IMR-90 (cell line): ENCODE data around the gene BANF1. TPM values are rescaled to one million over a fixed set of nuclear protein-coding genes. Genes with fewer than 3 reads are reported as not detected.
A peak's percentile ranks its signal among the peaks of the same experiment; 100 is the strongest.

Source experiments
- ATAC-seq: fragments of 200-7000 bp; cut with Tn5 transposase; 2 replicates; pipeline ENCODE4 v1.9.1; 2020; ENCODE audit warnings: low read depth, mild to moderate bottlenecking, moderate library complexity
- BruUV-seq: library from RNA; stranded (reverse); fragments of 400-500 nt; replicated peaks from 2 replicates; lab custom pipeline; 2021; lab: Mats Ljungman, UMichigan
- CTCF ChIA-PET: fragments of 300-600 bp; formaldehyde crosslinking; extraction: SDS; loops from one replicate; lab custom pipeline; 2021; ENCODE audit warnings: antibody characterized with exemption; lab: Yijun Ruan, JAX
- POLR2A ChIA-PET: fragments of 300-600 bp; sonication (Branson Sonifier 250); formaldehyde crosslinking; loops from one replicate; lab custom pipeline; 2022; ENCODE audit warnings: antibody characterized with exemption; ENCODE audit not compliant: unreplicated experiment; lab: Charles Lee
- DNase-seq: peaks from one replicate; pipeline ENCODE4 v3.0.0; 2013
- H2AFZ ChIP-seq: replicated peaks from 2 replicates; pipeline ENCODE3; 2013; ENCODE audit warnings: low read length, mild to moderate bottlenecking; ENCODE audit not compliant: poor library complexity
- H2AK5ac ChIP-seq: 2 replicates; pipeline ENCODE4 v1.6.1; 2013; ENCODE audit warnings: low read depth, low read length, inconsistent platforms
- H2AK9ac ChIP-seq: replicated peaks from 2 replicates; pipeline ENCODE3; 2013; ENCODE audit warnings: mild to moderate bottlenecking, low read depth, low read length, moderate library complexity; ENCODE audit not compliant: poor library complexity
- H2BK120ac ChIP-seq: 2 replicates; pipeline ENCODE4 v1.6.1; 2013; ENCODE audit warnings: low read depth, low read length, inconsistent platforms
- H2BK15ac ChIP-seq: 3 replicates; pipeline ENCODE4 v1.6.1; 2013; ENCODE audit warnings: low read depth, low read length, inconsistent platforms
- H2BK20ac ChIP-seq: 2 replicates; pipeline ENCODE4 v1.6.1; 2013; ENCODE audit warnings: low read depth, mild to moderate bottlenecking, inconsistent platforms, low read length, moderate library complexity
- H2BK5ac ChIP-seq: 2 replicates; pipeline ENCODE4 v1.6.1; 2013; ENCODE audit warnings: mild to moderate bottlenecking, low read depth, low read length, inconsistent platforms; ENCODE audit not compliant: poor library complexity, severe bottlenecking
- H3K14ac ChIP-seq: replicated peaks from 2 replicates; pipeline ENCODE4 v1.6.1; 2013; ENCODE audit warnings: low read depth, low read length, inconsistent platforms
- H3K18ac ChIP-seq: 2 replicates; pipeline ENCODE4 v1.6.1; 2013; ENCODE audit warnings: low read depth, low read length, control low read depth
- H3K23ac ChIP-seq: 2 replicates; pipeline ENCODE4 v1.6.1; 2013; ENCODE audit warnings: low read depth, low read length, inconsistent platforms
- H3K27ac ChIP-seq: 2 replicates; pipeline ENCODE4 v1.5.1; 2013; ENCODE audit warnings: mild to moderate bottlenecking, control low read depth, low read length; ENCODE audit not compliant: insufficient read depth
- H3K27me3 ChIP-seq: 2 replicates; pipeline ENCODE4 v1.6.1; 2013; ENCODE audit warnings: low read length; ENCODE audit not compliant: control insufficient read depth, insufficient read depth
- H3K36me3 ChIP-seq: 2 replicates; pipeline ENCODE4 v1.6.1; 2013; ENCODE audit warnings: low read length, mixed read lengths; ENCODE audit not compliant: control insufficient read depth, insufficient read depth
- H3K4ac ChIP-seq: 2 replicates; pipeline ENCODE4 v1.6.1; 2013; ENCODE audit warnings: low read depth, low read length, inconsistent platforms
- H3K4me1 ChIP-seq: 2 replicates; pipeline ENCODE4 v1.6.1; 2013; ENCODE audit warnings: low read length, mixed read lengths; ENCODE audit not compliant: control insufficient read depth, insufficient read depth
- H3K4me2 ChIP-seq: 2 replicates; pipeline ENCODE4 v1.6.1; 2013; ENCODE audit warnings: low read depth, mild to moderate bottlenecking, control low read depth, low read length, moderate library complexity
- H3K4me3 ChIP-seq: 2 replicates; pipeline ENCODE4 v1.5.1; 2013; ENCODE audit warnings: low read depth, mild to moderate bottlenecking, control low read depth, low read length, moderate library complexity; ENCODE audit not compliant: insufficient read depth
- H3K56ac ChIP-seq: 2 replicates; pipeline ENCODE4 v1.6.1; 2013; ENCODE audit warnings: low read length, inconsistent platforms; ENCODE audit not compliant: insufficient read depth; ENCODE audit errors: extremely low read depth
- H3K79me1 ChIP-seq, 2 experiments: 2 replicates each; pipeline ENCODE4 v1.6.1; 2013; ENCODE audit warnings: low read length in 2 of 2, inconsistent platforms in 1 of 2, low read depth in 1 of 2
- H3K9ac ChIP-seq: 2 replicates; pipeline ENCODE4 v1.6.1; 2013; ENCODE audit warnings: low read depth, low read length, control low read depth
- H3K9me1 ChIP-seq: 2 replicates; pipeline ENCODE4 v1.6.1; 2013; ENCODE audit warnings: low read length, inconsistent platforms; ENCODE audit not compliant: insufficient read depth
- H3K9me3 ChIP-seq: 2 replicates; pipeline ENCODE4 v1.6.1; 2013; ENCODE audit warnings: low read length; ENCODE audit not compliant: control insufficient read depth, insufficient read depth
- H4K20me1 ChIP-seq: 2 replicates; pipeline ENCODE4 v1.6.1; 2013; ENCODE audit warnings: low read length, inconsistent platforms; ENCODE audit not compliant: insufficient read depth
- H4K5ac ChIP-seq: 2 replicates; pipeline ENCODE4 v1.6.1; 2013; ENCODE audit warnings: mild to moderate bottlenecking, low read depth, low read length, control low read depth
- H4K8ac ChIP-seq, 2 experiments: 2 replicates each; pipeline ENCODE4 v1.6.1; 2013; ENCODE audit warnings: low read depth in 2 of 2, low read length in 2 of 2, control low read depth in 1 of 2, inconsistent platforms in 1 of 2
- H4K91ac ChIP-seq: 2 replicates; pipeline ENCODE4 v1.6.1; 2013; ENCODE audit warnings: low read depth, low read length, inconsistent platforms; ENCODE audit not compliant: insufficient read depth
- CHD1 ChIP-seq: IDR thresholded peaks from 2 replicates; pipeline ENCODE4 v1.6.1; 2012; ENCODE audit warnings: low read depth, low read length, improper control_type of control experiment
- MAFK ChIP-seq: IDR thresholded peaks from 2 replicates; pipeline ENCODE4 v1.6.1; 2012; ENCODE audit warnings: low read depth, low read length, improper control_type of control experiment
- SMC3 ChIP-seq: fragments of 150-350 bp; IDR thresholded peaks from 2 replicates; pipeline ENCODE4 v1.6.1; 2016; ENCODE audit warnings: low read depth, mild to moderate bottlenecking, antibody characterized with exemption, low read length, moderate library complexity
- WGBS, 2 experiments: methylation state at CpG; one replicate each; pipeline versions ENCODE4 v1.1.5 to v1.1.7; 2013; ENCODE audit warnings: missing lambda C conversion rate in 2 of 2; ENCODE audit not compliant: insufficient read length in 1 of 2; ENCODE audit errors: extremely low coverage in 2 of 2; 5-methylcytosine and 5-hydroxymethylcytosine counted together
- dilution Hi-C: fragments of 300-500 bp; cut with HindIII; formaldehyde crosslinking; loops from one replicate; pipeline ENCODE4 v1.14.3; 2018; ENCODE audit warnings: low sequenced_read_pairs; ENCODE audit not compliant: unreplicated experiment
- in situ Hi-C: fragments of 300-500 bp; cut with MboI; formaldehyde crosslinking; loops from 3 replicates; pipeline ENCODE4 v1.14.3; 2019; ENCODE audit warnings: low sequenced_read_pairs, inconsistent platforms, mixed read lengths
- intact Hi-C: fragments of 100-400 bp; cut with micrococcal nuclease; formaldehyde crosslinking; loops from 2 replicates; pipeline ENCODE4 v1.10.0; 2022
- polyA plus RNA-seq, 3 experiments: library from polyadenylated mRNA; depleted of rRNA; stranded (reverse); fragments of >200 nt; gene quantifications; 2 replicates each; pipeline ENCODE4 v1.2.3, GENCODE V29; 2012; ENCODE audit warnings: low replicate concordance in 1 of 3
- total RNA-seq: library from RNA; depleted of rRNA; stranded (reverse); fragments of >200 nt; gene quantifications from 2 replicates; pipeline ENCODE4 v1.2.3, GENCODE V29; 2012
- TF ChIP-seq, protein P1 (sequence below): conservative IDR thresholded peaks from 2 replicates; pipeline ENCODE4 v1.5.1; 2012; ENCODE audit warnings: mild to moderate bottlenecking, low read depth, low read length, improper control_type of control experiment
- TF ChIP-seq, protein P2 (sequence below): fragments of 150-350 bp; IDR thresholded peaks from 2 replicates; pipeline ENCODE4 v1.6.1; 2016; ENCODE audit warnings: low read depth, mild to moderate bottlenecking, low read length, moderate library complexity, borderline replicate concordance

The BANF1 gene
- total and polyA plus RNA-seq, 2 of the 4 experiments (the other 2 are of a cell fraction): 36.6 to 242 TPM

DNA sequence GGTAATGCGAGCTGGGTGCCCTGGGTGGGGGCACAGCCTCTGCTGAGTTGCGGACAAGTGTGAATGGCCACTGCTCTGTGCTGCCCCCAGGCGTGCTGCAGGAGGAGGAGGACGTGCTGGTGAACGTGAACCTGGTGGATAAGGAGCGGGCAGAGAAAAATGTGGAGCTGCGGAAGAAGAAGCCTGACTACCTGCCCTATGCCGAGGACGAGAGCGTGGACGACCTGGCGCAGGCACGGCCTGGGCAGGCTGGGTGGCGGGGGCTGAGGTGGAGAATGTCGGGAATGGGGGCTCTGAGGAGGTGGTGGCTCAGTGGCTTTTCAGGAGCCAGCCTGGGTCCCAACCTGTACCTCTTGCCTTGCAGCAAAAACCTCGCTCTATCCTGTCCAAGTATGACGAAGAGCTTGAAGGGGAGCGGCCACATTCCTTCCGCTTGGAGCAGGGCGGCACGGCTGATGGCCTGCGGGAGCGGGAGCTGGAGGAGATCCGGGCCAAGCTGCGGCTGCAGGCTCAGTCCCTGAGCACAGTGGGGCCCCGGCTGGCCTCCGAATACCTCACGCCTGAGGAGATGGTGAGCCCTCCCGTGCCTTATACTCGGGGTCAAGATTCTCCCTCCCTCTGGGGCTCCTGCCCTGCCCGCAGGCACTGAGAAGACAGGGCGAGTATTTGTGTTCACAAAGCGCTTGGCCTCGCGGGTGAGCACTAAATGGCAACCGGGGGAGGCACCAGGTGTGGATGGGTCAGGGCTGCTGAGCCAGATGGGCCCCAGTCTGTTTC is 36.1 kb upstream of the BANF1 start:
- Histone ChIP-seq H4K91ac (no peak overlapping the region), H3K4me1 (peaks cover 8% of the 10 kb centered on the region), H3K18ac (no peak overlapping the region), H3K9me3 (no peaks in the 10 kb centered on the region), H3K4ac (no peak overlapping the region), H3K9me1 (peaks cover 5% of the 10 kb centered on the region; the same call in 1 of the 2 replicates), H3K4me2 (no peak overlapping the region), H3K4me3 (no peak overlapping the region), H3K79me1 (peaks cover 18 to 60% of the 10 kb centered on the region in 2 experiments), H3K9ac (no peak overlapping the region), H3K36me3 (peaks cover 58% of the 10 kb centered on the region), H4K8ac (no peak overlapping the region), H4K20me1 (peaks cover 7% of the 10 kb centered on the region), H2BK5ac (no peak overlapping the region), H3K23ac (no peak overlapping the region), H3K14ac (no peak overlapping the region), H2AK9ac (peak overlapping the region; percentile 23), H4K5ac (no peak overlapping the region), H2BK120ac (no peak overlapping the region), H3K27ac (no peak overlapping the region), H2AFZ (no peak overlapping the region), H2BK15ac (no peak overlapping the region), H2AK5ac (no peak overlapping the region), H2BK20ac (no peak overlapping the region), H3K56ac (no peak overlapping the region), H3K27me3 (no peaks in the 10 kb centered on the region)
- DNase-seq (no peak), ATAC-seq (no peak)
- BruUV-seq: no TSS peak
- in situ Hi-C loops: no loop called here
- TF ChIP-seq, protein P1, sequence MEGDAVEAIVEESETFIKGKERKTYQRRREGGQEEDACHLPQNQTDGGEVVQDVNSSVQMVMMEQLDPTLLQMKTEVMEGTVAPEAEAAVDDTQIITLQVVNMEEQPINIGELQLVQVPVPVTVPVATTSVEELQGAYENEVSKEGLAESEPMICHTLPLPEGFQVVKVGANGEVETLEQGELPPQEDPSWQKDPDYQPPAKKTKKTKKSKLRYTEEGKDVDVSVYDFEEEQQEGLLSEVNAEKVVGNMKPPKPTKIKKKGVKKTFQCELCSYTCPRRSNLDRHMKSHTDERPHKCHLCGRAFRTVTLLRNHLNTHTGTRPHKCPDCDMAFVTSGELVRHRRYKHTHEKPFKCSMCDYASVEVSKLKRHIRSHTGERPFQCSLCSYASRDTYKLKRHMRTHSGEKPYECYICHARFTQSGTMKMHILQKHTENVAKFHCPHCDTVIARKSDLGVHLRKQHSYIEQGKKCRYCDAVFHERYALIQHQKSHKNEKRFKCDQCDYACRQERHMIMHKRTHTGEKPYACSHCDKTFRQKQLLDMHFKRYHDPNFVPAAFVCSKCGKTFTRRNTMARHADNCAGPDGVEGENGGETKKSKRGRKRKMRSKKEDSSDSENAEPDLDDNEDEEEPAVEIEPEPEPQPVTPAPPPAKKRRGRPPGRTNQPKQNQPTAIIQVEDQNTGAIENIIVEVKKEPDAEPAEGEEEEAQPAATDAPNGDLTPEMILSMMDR: no peak
- TF ChIP-seq, protein P2, sequence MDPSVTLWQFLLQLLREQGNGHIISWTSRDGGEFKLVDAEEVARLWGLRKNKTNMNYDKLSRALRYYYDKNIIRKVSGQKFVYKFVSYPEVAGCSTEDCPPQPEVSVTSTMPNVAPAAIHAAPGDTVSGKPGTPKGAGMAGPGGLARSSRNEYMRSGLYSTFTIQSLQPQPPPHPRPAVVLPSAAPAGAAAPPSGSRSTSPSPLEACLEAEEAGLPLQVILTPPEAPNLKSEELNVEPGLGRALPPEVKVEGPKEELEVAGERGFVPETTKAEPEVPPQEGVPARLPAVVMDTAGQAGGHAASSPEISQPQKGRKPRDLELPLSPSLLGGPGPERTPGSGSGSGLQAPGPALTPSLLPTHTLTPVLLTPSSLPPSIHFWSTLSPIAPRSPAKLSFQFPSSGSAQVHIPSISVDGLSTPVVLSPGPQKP: no peak
- TF ChIP-seq MAFK: no peak
- TF ChIP-seq SMC3: no peak
- TF ChIP-seq CHD1: no peak
- intact Hi-C loops: no loop called here
- CTCF ChIA-PET: no interaction called here
- dilution Hi-C loops: no loop called here
- POLR2A ChIA-PET: no interaction called here
- 94% methylated on average over 30 of the region's 36 CpGs; no CpG with 5 or more reads in 1 of the 2 experiments for WGBS, 2 experiments
